GM19438 (cell line): ENCODE results near the gene OTUB2.

ENCODE experiments used
- ATAC-seq: cut with Tn5 transposase; IDR thresholded peaks from one replicate; pipeline ENCODE4 v1.9.1; 2021; ENCODE audit warnings: low read depth; ENCODE audit not compliant: unreplicated experiment

Gene OTUB2

DNA sequence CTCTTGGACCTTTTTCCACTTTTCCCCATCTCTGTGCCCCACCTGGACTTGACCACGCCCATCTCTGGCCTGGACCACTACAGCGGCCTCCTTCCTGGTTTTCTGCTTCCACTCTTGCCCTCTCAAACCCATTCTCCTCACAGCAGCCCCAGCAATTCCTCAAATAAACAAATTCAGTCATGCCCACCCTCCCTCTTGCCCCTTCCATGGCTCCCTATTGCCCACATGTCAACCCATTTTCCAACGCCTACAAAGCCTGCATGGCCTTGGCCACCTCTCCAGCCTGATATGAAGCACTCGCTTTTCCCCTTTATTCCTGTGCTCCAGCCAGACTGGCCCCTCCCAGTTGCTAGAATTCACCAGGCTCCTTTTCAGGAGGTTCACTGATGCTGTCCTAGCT is 5.9 kb upstream of the OTUB2 start:
- no peak for ATAC-seq

DNA sequence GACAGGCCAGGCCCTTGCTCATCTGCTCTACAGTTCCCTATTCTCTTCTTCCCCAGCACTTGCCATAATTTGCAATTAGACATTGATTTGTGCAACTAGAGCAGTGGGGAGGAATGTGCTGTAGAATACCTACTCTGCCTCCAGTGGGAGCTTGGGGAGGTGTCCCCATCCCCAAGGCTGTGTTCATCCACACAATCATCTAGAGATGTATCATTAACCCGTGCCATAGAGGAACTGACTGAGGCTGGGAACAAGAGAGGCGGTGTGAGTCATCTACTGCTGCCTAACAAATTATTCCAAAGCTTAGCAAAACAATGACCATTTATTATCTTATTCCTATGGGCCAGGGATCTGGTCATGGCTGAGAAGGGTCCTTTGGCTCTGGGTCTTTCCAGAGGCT is 5.1 kb upstream of the OTUB2 start:
- ATAC-seq, result no peak

DNA sequence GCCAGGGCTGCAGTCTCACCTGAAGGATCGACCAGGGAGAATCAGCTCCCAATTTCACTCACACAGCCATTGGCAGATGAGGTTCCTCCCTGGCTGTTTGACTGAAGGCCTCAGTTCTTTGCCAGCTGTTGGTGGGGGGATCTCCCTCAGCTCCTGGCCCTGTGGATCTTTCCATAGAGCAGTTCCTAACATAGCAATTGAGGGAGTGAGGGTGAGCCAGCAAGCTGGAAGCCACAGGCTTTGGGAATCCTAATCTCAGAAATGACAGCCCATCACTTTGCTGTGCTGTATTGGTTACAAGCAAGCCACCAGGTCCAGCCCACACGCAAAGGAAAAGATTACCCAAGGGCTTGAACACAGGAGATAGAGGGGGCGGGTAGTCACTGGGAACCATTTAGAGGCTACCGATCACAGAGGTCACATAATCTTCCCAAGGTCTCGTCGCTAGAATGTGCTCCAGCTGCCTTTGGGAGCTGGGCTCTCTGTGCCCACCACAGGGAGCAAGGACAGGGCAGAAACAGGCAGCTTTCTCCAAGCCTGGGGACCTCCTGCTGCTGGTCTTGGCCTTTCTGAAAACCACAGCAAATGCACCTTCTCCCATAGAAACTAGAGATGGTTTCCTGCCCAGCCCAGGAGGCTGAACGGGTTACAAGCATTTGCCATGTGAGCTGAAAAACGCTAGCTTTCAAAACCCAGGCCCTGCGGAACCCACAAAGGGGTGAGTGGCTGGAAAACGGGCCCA is 4.6 kb upstream of the OTUB2 start:
- ATAC-seq, result no peak

DNA sequence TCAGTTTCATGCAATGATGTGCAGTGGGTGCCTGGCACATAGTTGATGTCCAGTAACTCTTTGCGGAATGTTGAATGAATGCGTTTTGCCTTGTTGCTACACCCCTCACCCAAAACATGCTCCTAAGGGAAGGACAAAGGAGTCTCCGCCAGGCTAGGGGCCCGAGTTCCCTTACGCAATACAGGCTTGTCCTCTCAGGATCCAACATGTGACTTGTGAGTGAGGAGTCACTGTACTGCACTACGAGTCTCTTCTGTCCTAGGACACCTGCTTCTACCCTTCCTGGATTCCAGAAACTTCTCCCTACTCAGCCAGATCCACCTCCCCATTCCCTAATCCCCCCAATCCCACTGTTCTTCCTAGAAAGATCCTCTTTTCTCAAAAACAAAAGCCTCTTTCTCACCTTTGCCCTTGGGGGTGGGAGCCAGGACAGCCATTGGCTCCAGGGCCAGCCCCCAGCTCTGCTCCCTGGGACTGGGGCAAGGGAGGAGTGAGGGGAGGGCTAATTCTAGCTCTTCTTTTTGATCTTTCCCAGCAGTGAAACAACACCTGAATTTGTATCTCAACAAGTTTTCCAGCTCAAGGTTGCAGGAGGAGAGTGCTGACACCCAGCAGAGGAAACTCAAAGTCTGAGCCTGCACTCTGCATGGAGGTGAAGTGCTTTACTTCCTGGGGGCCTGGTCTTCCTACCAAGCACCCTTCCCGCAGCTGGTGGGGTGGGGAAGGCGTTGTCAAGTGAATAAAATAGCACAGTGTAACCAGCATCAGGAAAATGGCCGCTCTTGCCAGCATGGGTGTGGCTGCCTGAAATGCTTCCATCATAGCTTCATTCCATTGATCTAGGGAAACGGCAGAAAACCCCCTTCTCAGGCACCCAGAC is 3.4 kb upstream of the OTUB2 start:
- no peak for ATAC-seq

DNA sequence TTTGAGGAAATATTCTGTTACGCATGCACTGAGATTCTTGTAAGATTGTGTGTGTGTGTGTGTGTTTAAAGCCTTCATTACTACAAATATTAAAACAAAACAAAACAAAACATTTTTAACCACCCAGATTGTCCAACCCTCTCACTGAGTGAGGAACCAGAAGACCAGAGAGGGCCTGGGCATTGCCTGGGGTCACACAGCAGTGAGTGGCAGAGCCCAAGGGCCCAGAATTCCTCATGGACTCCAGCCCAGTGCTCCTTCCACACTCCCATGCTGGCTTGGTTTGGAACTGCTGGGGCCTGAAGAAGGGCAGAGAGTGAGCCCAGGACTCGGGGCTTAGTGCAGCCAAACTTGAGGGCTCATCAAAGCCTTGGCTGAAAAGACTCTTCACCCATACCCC is 1.6 kb upstream of the OTUB2 start:
- ATAC-seq, result no peak

DNA sequence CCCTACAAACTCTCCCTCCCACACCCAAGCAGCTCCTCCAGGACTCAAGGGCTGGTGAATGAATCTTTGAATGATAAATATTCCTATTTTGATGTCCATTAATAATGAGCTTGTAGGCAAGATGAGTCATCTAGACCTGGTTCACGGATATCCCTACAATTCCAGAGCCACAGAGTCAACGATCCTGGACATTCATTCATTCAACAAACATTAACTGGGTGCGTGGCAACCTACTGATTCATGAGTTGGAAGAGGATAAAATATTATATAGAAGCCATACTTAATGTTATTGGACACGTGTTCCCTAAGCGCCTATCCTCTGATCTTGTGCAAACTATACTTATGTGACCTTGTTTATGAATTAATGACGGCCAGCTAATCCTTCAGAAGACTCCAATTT is 420 bp upstream of the OTUB2 start:
- no peak for ATAC-seq

DNA sequence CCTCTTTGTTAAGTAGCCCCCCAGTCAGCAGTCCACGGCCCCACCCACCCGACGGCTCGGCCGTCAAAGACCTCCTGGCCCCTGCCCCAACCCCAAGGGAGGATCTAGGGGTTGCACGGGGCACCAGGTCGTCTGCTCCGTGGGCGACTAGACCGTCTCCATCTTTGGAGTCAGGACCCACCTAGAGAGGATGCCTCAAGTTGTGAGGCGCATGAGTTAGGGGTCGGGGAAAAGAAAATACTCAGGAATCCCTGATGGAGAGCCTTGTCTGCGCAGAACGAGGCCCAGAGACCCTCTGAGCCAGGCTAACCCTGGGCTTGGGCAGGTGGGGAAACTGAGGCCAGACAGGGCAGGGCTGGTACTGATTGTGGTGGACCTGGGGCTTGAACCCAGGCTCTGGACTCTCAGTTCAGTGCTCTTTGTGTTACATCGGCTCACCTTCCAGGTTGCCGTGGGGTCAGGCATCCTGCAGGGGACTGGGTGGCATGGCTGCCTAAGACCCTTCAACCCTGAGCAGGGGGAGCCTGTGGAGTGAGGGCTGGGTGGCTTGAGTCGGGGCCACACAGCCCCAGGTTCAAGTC is 839 bp downstream of the OTUB2 start:
- ATAC-seq, result no peak

DNA sequence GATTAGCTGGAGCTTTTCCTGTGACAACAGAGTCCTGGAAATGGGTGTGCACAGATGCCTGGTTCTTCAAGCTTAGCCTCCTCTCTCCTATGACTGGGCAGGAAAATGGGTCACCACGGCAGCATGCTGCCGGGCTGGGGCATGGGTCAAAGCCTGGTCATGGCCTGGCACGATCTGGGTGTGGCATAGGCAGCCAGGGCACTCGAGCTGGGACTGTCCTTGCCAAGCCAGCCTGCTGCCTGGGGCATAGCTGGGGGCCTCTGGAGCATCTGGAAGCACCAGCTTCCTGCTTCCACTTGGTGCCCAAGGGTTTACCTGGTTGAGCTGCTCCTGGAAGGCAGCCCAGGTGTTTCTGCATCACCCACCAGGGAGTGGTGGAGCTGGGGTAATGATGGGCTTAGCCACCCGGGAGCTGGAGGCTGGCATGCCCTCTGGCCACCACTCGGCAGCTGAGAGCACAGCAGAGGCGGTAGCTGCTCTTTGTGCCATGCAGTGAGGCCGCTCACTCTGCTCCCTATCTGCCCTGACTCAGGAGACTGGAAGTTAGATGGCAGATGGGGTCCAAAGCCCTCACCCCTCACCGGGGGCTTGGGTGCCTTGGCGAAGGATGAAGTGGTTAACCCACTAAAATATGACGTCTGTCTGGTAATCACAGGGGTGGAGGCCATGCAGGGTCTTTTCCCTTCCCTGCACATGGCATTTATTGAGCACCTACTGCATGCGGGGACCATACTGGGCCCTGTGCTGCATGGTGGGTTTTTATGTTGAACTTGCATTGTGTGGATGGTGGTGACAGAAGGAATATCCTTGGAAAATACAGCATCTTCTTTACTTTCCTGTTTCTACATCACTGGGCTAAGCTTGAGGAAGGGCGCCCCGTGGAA is 1.7 kb downstream of the OTUB2 start:
- ATAC-seq, result no peak

DNA sequence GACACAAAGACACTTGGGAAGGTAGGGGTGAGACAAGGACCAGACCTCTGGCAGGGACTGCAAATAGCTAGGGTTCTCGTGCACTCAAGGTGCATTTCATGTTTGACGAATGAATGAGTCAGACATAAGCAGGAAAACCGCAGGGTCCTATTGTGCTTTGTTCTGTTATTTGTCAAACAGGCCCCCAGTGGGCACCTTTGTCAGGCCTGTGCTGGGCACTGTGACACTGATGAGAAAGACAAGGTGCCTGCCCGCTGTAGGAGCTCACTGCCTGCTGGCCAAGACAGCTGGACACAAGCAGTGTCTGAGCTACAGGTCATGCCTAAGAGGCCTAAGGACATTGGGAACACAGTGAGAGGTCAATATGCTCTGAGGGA is 2.3 kb downstream of the OTUB2 start:
- no peak for ATAC-seq

DNA sequence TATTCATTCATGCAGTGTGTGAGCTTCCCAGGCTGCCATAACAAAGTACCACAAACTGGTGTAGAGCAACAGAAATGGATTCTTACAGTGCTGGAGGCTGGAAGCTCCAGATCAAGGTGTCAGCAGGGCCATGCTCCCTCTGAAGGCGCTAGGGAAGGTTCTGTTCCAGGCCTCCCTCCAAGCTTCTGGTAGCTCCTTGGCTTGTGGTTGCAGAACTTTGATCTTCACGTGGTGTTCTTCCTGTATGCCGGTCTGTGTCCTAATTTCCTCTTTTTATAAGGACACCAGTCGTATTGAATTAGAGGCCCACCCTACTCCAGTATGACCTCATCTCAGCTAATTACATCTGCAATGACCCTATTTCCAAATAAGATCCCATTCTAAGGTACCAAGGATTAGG is 3.1 kb downstream of the OTUB2 start:
- no peak for ATAC-seq

DNA sequence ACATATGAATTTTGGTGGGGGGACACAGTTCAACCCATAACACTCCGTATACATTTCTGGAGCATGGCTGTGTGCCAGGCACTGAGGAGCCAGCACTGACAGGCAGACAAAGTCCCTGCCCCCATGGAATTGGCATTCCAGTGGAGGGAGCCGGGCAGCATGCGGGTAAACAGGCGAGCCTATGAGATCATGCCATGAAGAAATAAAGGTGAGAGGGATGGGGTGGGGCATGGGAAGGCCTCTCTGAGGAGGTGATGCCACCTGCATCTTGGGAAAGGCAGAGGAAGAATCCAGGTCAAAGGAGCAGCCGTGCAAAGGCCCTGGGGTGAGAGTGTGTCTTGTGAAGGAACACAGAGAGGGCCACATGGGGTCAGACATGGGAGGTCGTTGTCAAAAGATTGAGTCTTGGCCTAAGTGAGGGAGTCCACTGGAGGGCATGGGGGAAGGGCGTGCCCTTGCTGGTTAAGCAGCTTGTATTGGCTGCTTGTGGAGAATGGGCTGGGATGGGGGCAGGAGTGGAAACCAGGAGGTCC is 3.6 kb downstream of the OTUB2 start:
- ATAC-seq, result no peak

DNA sequence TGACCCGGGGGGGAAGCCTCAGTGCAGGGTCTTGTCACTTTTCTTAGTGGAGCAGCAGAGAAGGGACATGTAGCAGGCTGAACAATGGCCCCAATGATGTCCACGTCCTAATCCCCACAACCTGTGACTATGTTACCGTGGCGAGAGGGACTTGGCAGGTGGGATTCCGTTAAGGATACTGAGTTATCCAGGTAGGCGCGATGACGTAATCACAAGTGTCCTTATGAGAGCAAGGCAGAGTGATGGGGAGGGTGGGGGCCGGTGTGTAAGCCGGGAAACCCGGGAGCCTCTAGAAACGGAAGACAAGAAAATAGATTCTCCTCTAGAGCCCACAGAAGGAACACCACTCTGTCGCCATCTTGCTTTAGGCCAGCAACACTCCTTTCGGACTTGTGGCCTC is 4.4 kb downstream of the OTUB2 start:
- ATAC-seq, result no peak

DNA sequence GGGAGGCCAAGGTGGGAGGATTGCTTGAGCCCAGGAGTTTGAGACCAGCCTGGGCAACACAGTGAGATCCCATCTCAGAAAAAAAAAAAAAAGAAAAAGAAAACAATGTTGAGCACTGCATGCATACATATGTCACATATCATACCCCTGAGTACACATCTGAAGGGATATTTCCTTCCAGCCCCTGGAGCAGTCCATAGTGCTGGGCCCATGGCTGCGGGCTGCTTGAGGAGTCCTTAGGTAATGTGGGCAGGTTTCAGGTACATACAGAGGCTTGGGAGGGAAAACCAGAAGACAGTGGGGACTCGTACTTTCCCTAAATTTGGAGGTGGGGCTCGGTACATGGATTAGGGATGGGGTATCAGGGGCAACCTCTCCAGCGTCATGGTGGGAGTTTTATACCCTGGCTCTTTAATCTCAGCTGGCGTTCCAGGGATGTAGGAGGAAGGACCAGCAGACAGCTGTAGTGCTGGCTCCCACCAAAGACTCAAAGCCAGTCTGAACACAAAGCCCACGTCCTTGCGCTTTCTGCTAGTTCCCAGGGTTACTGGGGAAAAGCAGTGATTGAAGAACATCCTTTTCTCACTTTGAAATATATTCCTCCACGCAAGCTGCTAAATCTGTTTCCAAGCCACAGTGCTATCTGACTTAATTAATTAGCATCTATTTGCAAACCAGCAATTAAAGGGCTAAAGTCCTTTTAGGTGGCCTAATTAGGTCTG is 5.2 kb downstream of the OTUB2 start:
- ATAC-seq, result no peak

DNA sequence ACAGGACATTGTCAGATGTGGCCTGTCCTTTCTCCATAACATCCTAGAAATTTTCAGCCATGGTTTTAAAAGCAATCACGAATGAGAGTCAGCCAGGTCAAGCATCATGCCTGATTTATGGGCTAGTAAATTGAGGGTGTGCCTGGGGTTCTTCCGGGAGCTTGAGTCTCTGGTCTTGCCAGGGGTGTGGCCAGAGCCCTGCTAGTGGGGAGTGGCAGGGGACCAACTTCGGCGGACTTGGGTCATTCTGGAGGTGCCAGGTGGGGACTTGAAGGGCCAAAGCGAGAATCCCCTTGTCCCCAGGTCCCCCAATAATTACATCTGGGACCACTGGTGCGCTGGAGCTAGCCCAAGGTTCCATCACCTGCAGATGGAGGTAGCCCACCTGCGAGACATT is 5.7 kb downstream of the OTUB2 start:
- no peak for ATAC-seq

DNA sequence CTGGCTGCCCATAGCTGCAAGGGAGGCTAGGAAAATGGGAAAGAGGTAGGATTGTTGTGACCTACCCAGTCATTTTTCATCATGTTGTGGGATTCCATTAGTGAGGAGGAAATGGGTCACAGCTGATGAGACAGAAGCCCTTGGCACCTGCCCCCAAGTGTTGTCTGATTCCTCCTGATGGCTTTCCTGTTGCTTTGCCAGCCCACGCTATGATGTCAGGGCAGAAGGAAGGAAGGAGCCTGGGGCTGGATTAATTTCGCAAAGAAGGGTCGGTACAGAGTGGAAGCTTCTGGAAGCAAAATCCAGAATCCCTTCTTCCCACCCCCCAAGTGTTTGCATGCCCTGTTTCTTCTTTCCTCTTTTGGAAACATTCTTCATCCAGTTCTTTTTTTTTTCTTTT is 8.7 kb downstream of the OTUB2 start:
- no peak for ATAC-seq

DNA sequence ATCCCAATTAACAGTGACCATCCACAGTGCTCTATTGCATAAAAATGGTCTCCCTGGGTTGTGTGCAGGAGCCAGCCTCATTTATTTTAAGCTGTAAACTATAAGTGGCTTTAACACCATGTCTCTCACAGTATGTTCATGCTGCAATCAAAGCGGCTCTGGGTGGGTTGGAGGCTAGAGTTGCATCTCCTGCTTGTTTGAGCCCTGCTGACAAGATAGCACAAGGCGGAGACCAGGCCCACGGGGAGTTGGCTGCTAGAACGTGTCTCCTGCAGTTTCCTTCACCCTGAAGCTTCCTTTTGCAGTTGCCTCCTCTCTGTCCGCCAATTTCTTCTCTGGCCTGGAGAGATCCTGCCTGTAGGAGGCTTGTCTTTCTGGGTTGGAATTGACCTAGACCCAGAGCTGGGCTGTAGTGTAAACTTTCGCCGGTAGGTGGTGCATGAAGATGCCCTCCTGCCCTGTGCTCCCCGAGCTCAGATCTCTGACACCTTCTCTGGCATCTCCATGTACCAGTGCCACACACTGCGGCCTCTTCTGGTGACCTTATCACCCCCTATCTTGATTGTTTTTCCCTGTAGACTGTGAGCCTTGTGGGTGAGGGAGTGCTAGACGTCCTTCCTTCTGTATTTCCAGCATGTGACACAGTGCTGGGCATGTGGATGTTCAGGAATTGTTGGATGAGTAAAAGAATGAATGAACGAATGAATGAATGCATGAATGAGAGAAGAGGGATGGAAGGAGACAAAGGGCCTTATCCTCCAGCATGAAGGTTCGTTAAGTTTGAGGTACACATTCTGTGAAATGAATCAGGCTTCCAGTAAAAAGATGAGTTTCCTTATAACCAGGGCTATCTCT is 10.4 kb downstream of the OTUB2 start:
- peak; percentile 90 for ATAC-seq

DNA sequence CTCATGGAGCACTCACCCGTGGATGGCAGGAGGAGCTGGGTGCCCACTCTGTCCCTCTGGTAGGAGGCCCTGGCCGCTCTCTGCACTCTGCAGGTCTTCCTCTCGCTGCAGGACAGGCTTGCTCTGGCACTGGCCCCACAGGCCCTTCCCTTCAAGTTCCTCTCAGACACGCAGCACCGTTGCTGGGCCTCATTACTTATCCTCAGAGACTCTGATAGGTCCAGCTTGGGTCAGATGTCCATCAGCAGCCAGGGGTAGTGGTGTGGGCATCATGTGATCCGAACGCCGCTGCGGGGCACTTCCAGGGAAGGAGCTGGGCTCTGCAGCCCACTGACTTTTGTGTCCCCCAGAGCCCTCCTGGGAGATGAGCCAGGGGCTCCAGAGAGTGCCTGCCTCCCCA is 11.8 kb downstream of the OTUB2 start:
- ATAC-seq, result no peak

DNA sequence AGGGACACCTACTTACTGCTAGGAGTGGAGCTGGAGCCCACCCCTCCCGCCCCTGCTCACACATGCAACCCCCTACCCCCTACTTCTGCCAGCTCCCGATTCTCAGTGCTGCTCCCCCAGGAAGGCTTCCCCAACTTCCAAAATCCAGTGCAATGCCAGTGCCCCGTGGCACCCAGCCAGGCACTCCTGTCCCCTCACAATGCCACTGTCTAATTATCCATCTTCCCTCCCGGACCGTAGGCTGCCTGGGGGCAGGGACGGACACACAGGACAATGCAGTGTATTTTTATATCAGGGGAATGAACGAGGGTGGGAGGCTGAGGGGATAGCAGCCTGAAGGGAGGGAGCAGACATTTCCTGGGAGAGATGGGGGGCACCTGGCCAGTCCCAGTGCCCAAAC is 12.4 kb downstream of the OTUB2 start:
- no peak for ATAC-seq
